ENCODE data around the gene KLRC4. TPM values are rescaled to one million over a fixed set of nuclear protein-coding genes. Genes with fewer than 3 reads are reported as not detected.
"Not testable (repeated sequence)": the region's sequence is repeated elsewhere in the genome, so short reads cannot be mapped to it uniquely, and the experiment has no call there.

The KLRC4 gene
- total RNA-seq, 2 experiments from 2014 or later, result 3.6 to 4.9 TPM

GRCh38 chr12:10396176-10396575 lies 13.4 kb downstream of the KLRC4 start:
- H3K27ac Mint-ChIP-seq; H3K9me3 Mint-ChIP-seq (ENCODE audit: insufficient read depth); ATAC-seq; DNase-seq; H3K4me3 Mint-ChIP-seq; H3K27me3 Mint-ChIP-seq (ENCODE audit: low read depth): not testable (repeated sequence)
- POLR2A ChIA-PET, result interaction anchor here (0.6 to 8.5 kb wide), 8 partner anchors 9 to 324 kb away, joined by 3 to 85 read pairs (median 6); no protein-coding TSS in a partner anchor
- peaks cover 70% of the 10 kb centered on the region for H3K4me1 Mint-ChIP-seq (ENCODE audit: low read depth)
- peaks cover 22% of the 10 kb centered on the region for H3K36me3 Mint-ChIP-seq (ENCODE audit: low read depth)
- CTCF ChIA-PET, result interaction anchor here (0.7 to 2.4 kb wide), 5 partner anchors 10 to 165 kb away, joined by 3 to 6 read pairs (median 3); no protein-coding TSS in a partner anchor

GRCh38 chr12:10395390-10395998 lies 14.1 kb downstream of the KLRC4 start:
- ATAC-seq (peak; percentile 71), DNase-seq (no peak)
- CTCF ChIA-PET, result interaction anchor here (1.2 to 1.4 kb wide), 3 partner anchors 9 to 160 kb away, joined by 3 to 5 read pairs (median 3); no protein-coding TSS in a partner anchor
- H3K4me1 Mint-ChIP-seq (ENCODE audit: low read depth), result peaks cover 67% of the 10 kb centered on the region
- H3K36me3 Mint-ChIP-seq (ENCODE audit: low read depth), result peaks cover 18% of the 10 kb centered on the region
- POLR2A ChIA-PET, result interaction anchor here (0.6 to 8.5 kb wide), 9 partner anchors 13 to 325 kb away, joined by 3 to 85 read pairs (median 5); partner anchors contain the start of gene KLRC4
- H3K27me3 Mint-ChIP-seq (ENCODE audit: low read depth), result no peaks in the 10 kb centered on the region
- peak overlapping the region; percentile 81 for H3K27ac Mint-ChIP-seq
- no peaks in the 10 kb centered on the region for H3K9me3 Mint-ChIP-seq (ENCODE audit: insufficient read depth)
- H3K4me3 Mint-ChIP-seq, result peak overlapping the region; percentile 57

GRCh38 chr12:10394531-10395152 lies 14.9 kb downstream of the KLRC4 start:
- not testable (repeated sequence) for H3K9me3 Mint-ChIP-seq (ENCODE audit: insufficient read depth); H3K27me3 Mint-ChIP-seq (ENCODE audit: low read depth)
- CTCF ChIA-PET, result interaction anchor here (1.3 to 1.4 kb wide), 2 partner anchors 10 to 159 kb away, joined by 3 to 5 read pairs; no protein-coding TSS in a partner anchor
- POLR2A ChIA-PET, result interaction anchor here (0.6 to 8.5 kb wide), 7 partner anchors 12 to 165 kb away, joined by 3 to 85 read pairs (median 7); partner anchors contain the start of gene KLRC4
- Mint-ChIP-seq H3K36me3 (ENCODE audit: low read depth) (peaks cover 13% of the 10 kb centered on the region), H3K27ac (peak overlapping the region; percentile 81), H3K4me3 (peak overlapping the region; percentile 57), H3K4me1 (ENCODE audit: low read depth) (peaks cover 69% of the 10 kb centered on the region)
- DNase-seq (peak; percentile 61), ATAC-seq (peak; percentile 61)

- POLR2A ChIA-PET, result interaction anchor here (0.7 to 8.5 kb wide), 9 partner anchors 11 to 633 kb away, joined by 3 to 85 read pairs (median 15); partner anchors contain the start of gene CD69
- CTCF ChIA-PET, result interaction anchor here (1.3 to 4.1 kb wide), 4 partner anchors 18 to 157 kb away, joined by 3 to 31 read pairs (median 8); no protein-coding TSS in a partner anchor
- no peak for DNase-seq
- H3K27me3 Mint-ChIP-seq (ENCODE audit: low read depth), result no peaks in the 10 kb centered on the region
- ATAC-seq, result no peak
- peaks cover 16% of the 10 kb centered on the region for H3K36me3 Mint-ChIP-seq (ENCODE audit: low read depth)
- H3K9me3 Mint-ChIP-seq (ENCODE audit: insufficient read depth), result no peaks in the 10 kb centered on the region
- H3K4me1 Mint-ChIP-seq (ENCODE audit: low read depth), result peaks cover 63% of the 10 kb centered on the region
- H3K4me3 Mint-ChIP-seq, result peak overlapping the region; percentile 37
- peak overlapping the region; percentile 81 for H3K27ac Mint-ChIP-seq
Observed at GRCh38 chr12:10393291-10393690, 16.3 kb downstream of the KLRC4 start.

- Mint-ChIP-seq H3K4me1 (ENCODE audit: low read depth) (peaks cover 57% of the 10 kb centered on the region), H3K9me3 (ENCODE audit: insufficient read depth) (no peaks in the 10 kb centered on the region), H3K36me3 (ENCODE audit: low read depth) (peaks cover 15% of the 10 kb centered on the region), H3K4me3 (peak overlapping the region; percentile 75), H3K27ac (peak overlapping the region; percentile 95), H3K27me3 (ENCODE audit: low read depth) (no peaks in the 10 kb centered on the region)
- CTCF ChIA-PET, result interaction anchor here (0.7 to 4.1 kb wide), 10 partner anchors 11 to 167 kb away, joined by 3 to 31 read pairs (median 4); no protein-coding TSS in a partner anchor
- ATAC-seq (peak; percentile 44), DNase-seq (peak; percentile 79)
- POLR2A ChIA-PET, result interaction anchor here (0.7 to 8.5 kb wide), 16 partner anchors 8 to 742 kb away, joined by 3 to 69 read pairs (median 4); partner anchors contain the start of genes CD69 and CLEC2B
Observed at GRCh38 chr12:10392394-10392930, 17.1 kb downstream of the KLRC4 start.

- ChIA-PET CTCF (interaction anchor here (2.1 to 4.1 kb wide), 2 partner anchors 25 to 164 kb away, joined by 5 to 31 read pairs; no protein-coding TSS in a partner anchor), POLR2A (interaction anchor here (0.8 to 8.5 kb wide), 10 partner anchors 9 to 741 kb away, joined by 3 to 69 read pairs (median 10); partner anchors contain the start of gene CD69)
- Mint-ChIP-seq H3K27ac (peak overlapping the region; percentile 68), H3K4me1 (ENCODE audit: low read depth) (peaks cover 53% of the 10 kb centered on the region), H3K36me3 (ENCODE audit: low read depth) (peaks cover 25% of the 10 kb centered on the region), H3K4me3 (peak overlapping the region; percentile 29)
- not testable (repeated sequence) for ATAC-seq; H3K9me3 Mint-ChIP-seq (ENCODE audit: insufficient read depth); H3K27me3 Mint-ChIP-seq (ENCODE audit: low read depth); DNase-seq
Observed at GRCh38 chr12:10390991-10391390, 18.6 kb downstream of the KLRC4 start.

GRCh38 chr12:10389904-10390303 lies 19.7 kb downstream of the KLRC4 start, which contains the start of gene KLRK1:
TSS of gene KLRK1 (minus strand) at chr12:10390041. CDS start at chr12:10388810, 1,231 bp downstream.
- ATAC-seq, result no peak
- Mint-ChIP-seq H3K4me3 (peak within 1 kb of the TSS; percentile 91), H3K9me3 (ENCODE audit: insufficient read depth) (no peaks in the 10 kb centered on the region), H3K36me3 (ENCODE audit: low read depth) (peaks cover 34% of the 10 kb centered on the region), H3K27ac (peak within 1 kb of the TSS; percentile 96), H3K4me1 (ENCODE audit: low read depth) (peaks cover 51% of the 10 kb centered on the region), H3K27me3 (ENCODE audit: low read depth) (no peaks in the 10 kb centered on the region)
- POLR2A ChIA-PET, result interaction anchor here (0.6 to 8.5 kb wide), 12 partner anchors 8 to 632 kb away, joined by 4 to 140 read pairs (median 11); partner anchors contain the start of gene CD69
- CTCF ChIA-PET, result interaction anchor here (0.9 to 1.6 kb wide), 3 partner anchors 24 to 169 kb away, joined by 3 to 8 read pairs (median 3); no protein-coding TSS in a partner anchor
- no peak for DNase-seq

- POLR2A ChIA-PET, result interaction anchor here (0.6 to 6.0 kb wide), 18 partner anchors 9 to 712 kb away, joined by 3 to 140 read pairs (median 4); partner anchors contain the start of genes CD69 and CLEC2B
- Mint-ChIP-seq H3K27ac (peak overlapping the region; percentile 96), H3K4me3 (peak overlapping the region; percentile 91)
Observed at GRCh38 chr12:10388624-10389413, 20.7 kb downstream of the KLRC4 start.

GRCh38 chr12:10387498-10387897 lies 22.1 kb downstream of the KLRC4 start:
- not testable (repeated sequence) for ATAC-seq; H3K27me3 Mint-ChIP-seq (ENCODE audit: low read depth); H3K9me3 Mint-ChIP-seq (ENCODE audit: insufficient read depth); DNase-seq
- POLR2A ChIA-PET, result interaction anchor here (0.9 to 6.0 kb wide), 17 partner anchors 10 to 737 kb away, joined by 3 to 140 read pairs (median 8); partner anchors contain the start of genes CD69, CLEC2B and CLEC2D
- H3K36me3 Mint-ChIP-seq (ENCODE audit: low read depth), result peaks cover 56% of the 10 kb centered on the region
- peak overlapping the region; percentile 96 for H3K27ac Mint-ChIP-seq
- CTCF ChIA-PET, result interaction anchor here (0.9 to 3.0 kb wide), 6 partner anchors 21 to 731 kb away, joined by 3 to 30 read pairs (median 4); no protein-coding TSS in a partner anchor
- H3K4me3 Mint-ChIP-seq, result peak overlapping the region; percentile 91
- H3K4me1 Mint-ChIP-seq (ENCODE audit: low read depth), result peaks cover 47% of the 10 kb centered on the region

More at GRCh38 chr12:10388624-10389413, 20.7 kb downstream of the KLRC4 start:
- DNase-seq, result peak; percentile 66
- ATAC-seq, result no peak
- no peaks in the 10 kb centered on the region for H3K27me3 Mint-ChIP-seq (ENCODE audit: low read depth)
- H3K9me3 Mint-ChIP-seq (ENCODE audit: insufficient read depth), result no peaks in the 10 kb centered on the region
- H3K4me1 Mint-ChIP-seq (ENCODE audit: low read depth), result peaks cover 50% of the 10 kb centered on the region
- H3K36me3 Mint-ChIP-seq (ENCODE audit: low read depth), result peaks cover 45% of the 10 kb centered on the region
- CTCF ChIA-PET, result interaction anchor here (0.9 to 1.6 kb wide), 7 partner anchors 23 to 174 kb away, joined by 3 to 8 read pairs (median 3); no protein-coding TSS in a partner anchor

GRCh38 chr12:10386857-10387256 lies 22.7 kb downstream of the KLRC4 start:
- POLR2A ChIA-PET, result interaction anchor here (0.9 to 6.0 kb wide), 16 partner anchors 10 to 736 kb away, joined by 3 to 140 read pairs (median 6); partner anchors contain the start of genes CD69, CLEC2B and CLEC2D
- Mint-ChIP-seq H3K27ac (peak overlapping the region; percentile 96), H3K36me3 (ENCODE audit: low read depth) (peaks cover 63% of the 10 kb centered on the region), H3K9me3 (ENCODE audit: insufficient read depth) (no peaks in the 10 kb centered on the region), H3K4me1 (ENCODE audit: low read depth) (peaks cover 47% of the 10 kb centered on the region), H3K27me3 (ENCODE audit: low read depth) (no peaks in the 10 kb centered on the region), H3K4me3 (peak overlapping the region; percentile 91)
- no peak for DNase-seq
- no peak for ATAC-seq
- CTCF ChIA-PET, result interaction anchor here (0.9 to 3.0 kb wide), 4 partner anchors 21 to 730 kb away, joined by 3 to 30 read pairs (median 4); no protein-coding TSS in a partner anchor
